ENCODE measurements around the gene ABCB9.

DNA sequence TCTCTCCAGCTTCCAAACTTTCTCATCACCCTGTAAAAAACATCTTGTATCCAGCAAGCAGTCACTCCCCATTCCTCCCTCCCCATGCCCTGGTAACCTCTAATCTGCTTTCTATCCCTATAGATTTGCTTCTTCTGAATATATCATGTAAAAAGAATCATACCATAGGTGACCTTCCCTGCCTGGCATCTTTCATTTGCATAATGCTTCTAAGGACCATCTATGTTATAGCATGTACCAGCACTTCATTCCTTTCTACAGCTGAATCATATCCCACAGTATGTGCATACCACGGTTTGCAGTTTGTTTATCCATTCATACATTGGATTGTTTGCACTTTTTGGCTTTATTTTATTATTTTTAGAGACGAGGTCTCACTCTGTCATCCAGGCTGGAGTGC is 47.4 kb downstream of the ABCB9 start:
- TF ChIP-seq CTCF (IDR thresholded peaks at IDR 0.05): no peak
- no peak for TF ChIP-seq POLR2A (IDR thresholded peaks at IDR 0.05)

All from sigmoid colon (tissue), 3 donors.